MM.1S (cell line): ENCODE data around the gene DENND4A.

Experiments
- DNase-seq: peaks from one replicate; pipeline ENCODE4 v3.0.0-alpha.2; 2015
- H2AFZ ChIP-seq: fragments of 300-600 bp; sonication (generic); 2 replicates; pipeline ENCODE4 v1.6.0; 2016; ENCODE audit warnings: antibody characterized with exemption, low read length
- H3F3A ChIP-seq: fragments of 300-600 bp; sonication (generic); 2 replicates; pipeline ENCODE4 v1.6.1; 2016; ENCODE audit warnings: mild to moderate bottlenecking, antibody characterized with exemption, low read length, moderate library complexity, mixed read lengths; ENCODE audit not compliant: insufficient read depth
- H3K27ac ChIP-seq: fragments of 300-600 bp; sonication (generic); 2 replicates; pipeline ENCODE4 v1.5.1; 2016; ENCODE audit warnings: mild to moderate bottlenecking, low read length
- H3K27me3 ChIP-seq: fragments of 300-600 bp; sonication (generic); replicated peaks from 2 replicates; pipeline ENCODE4 v1.6.0; 2016; ENCODE audit warnings: low read length; ENCODE audit not compliant: insufficient read depth
- H3K36me3 ChIP-seq: fragments of 300-600 bp; sonication (generic); replicated peaks from 2 replicates; pipeline ENCODE4 v1.6.1; 2016; ENCODE audit warnings: mild to moderate bottlenecking, low read length, mixed read lengths; ENCODE audit not compliant: insufficient read depth
- H3K4me1 ChIP-seq: fragments of 300-600 bp; sonication (generic); 2 replicates; pipeline ENCODE4 v1.6.1; 2016; ENCODE audit warnings: low read length, mixed read lengths
- H3K4me2 ChIP-seq: fragments of 300-600 bp; sonication (generic); 2 replicates; pipeline ENCODE4 v1.6.0; 2016; ENCODE audit warnings: low read depth, low read length
- H3K4me3 ChIP-seq: fragments of 300-600 bp; sonication (generic); 2 replicates; pipeline ENCODE4 v1.5.1; 2016; ENCODE audit warnings: low read length, mixed read lengths
- H3K79me2 ChIP-seq: fragments of 300-600 bp; sonication (generic); 2 replicates; pipeline ENCODE4 v1.6.1; 2016; ENCODE audit warnings: mixed run types, low read length, mixed read lengths
- H3K9ac ChIP-seq: fragments of 300-600 bp; sonication (generic); 2 replicates; pipeline ENCODE4 v1.6.1; 2016; ENCODE audit warnings: low read length, mixed read lengths
- H3K9me2 ChIP-seq: fragments of 300-600 bp; sonication (generic); replicated peaks from 2 replicates; pipeline ENCODE4 v1.6.1; 2016; ENCODE audit warnings: mild to moderate bottlenecking, low read length, mixed read lengths; ENCODE audit not compliant: insufficient read depth
- H3K9me3 ChIP-seq: fragments of 300-600 bp; sonication (generic); replicated peaks from 2 replicates; pipeline ENCODE4 v1.6.1; 2016; ENCODE audit warnings: mild to moderate bottlenecking, low read length, mixed read lengths; ENCODE audit not compliant: insufficient read depth
- H4K20me1 ChIP-seq: fragments of 300-600 bp; sonication (generic); 2 replicates; pipeline ENCODE4 v1.6.1; 2016; ENCODE audit warnings: mild to moderate bottlenecking, low read length, moderate library complexity, mixed read lengths; ENCODE audit not compliant: insufficient read depth
- EZH2 ChIP-seq: fragments of 300-600 bp; sonication (generic); optimal IDR thresholded peaks from 2 replicates; pipeline ENCODE3; 2017; ENCODE audit warnings: low read depth, mild to moderate bottlenecking, antibody characterized with exemption, low read length, mixed read lengths
- EZH2phosphoT487 ChIP-seq: fragments of 300-600 bp; sonication (generic); IDR thresholded peaks from 2 replicates; pipeline ENCODE4 v1.6.1; 2018; ENCODE audit warnings: antibody characterized with exemption, low read length
- TF ChIP-seq, protein P1 (sequence below): fragments of 300-600 bp; sonication (generic); IDR thresholded peaks from 2 replicates; pipeline ENCODE4 v1.5.1; 2016; ENCODE audit warnings: antibody characterized with exemption, low read length, mixed read lengths

The DENND4A gene

DNA sequence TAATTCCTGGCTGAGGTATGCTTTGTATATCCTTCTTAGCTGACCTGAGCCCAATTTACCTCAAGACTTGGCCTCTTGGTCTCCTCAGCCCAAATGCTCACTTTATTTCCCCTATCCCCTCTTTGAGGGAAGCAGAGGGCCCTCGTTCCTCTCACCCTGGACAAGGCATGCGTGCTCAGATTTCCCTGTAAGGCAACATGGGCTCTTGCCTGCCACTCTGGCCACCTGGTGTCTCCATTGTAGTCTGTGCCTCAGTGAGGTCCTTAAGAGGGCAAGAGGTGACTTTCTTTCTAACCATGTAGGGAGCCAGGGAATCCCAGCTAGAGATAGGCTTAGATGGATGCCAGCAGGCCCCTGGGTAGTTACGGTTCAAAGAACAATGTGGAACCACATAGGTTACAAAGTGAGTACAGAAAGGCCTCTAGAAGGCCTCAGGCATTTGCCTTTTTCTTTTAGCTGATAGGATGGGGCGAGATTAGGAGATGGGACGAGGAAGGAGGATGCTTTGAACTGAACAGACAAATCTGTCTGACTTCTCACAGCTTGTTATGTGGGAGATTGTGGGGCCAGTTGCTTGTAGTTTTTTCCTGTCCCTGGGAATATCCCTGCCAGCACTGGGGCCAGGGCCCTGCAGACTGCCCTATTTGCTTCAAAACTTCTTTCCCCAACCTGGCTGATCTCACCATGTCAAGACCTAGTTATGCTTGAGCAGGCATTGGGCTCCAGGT lies 180.0 kb downstream of the DENND4A start:
- Histone ChIP-seq H3K9me3 (no peaks in the 10 kb centered on the region), H3K9ac (peak overlapping the region; percentile 81; the same call in 1 of the 2 replicates), H3K4me3 (peak overlapping the region; percentile 79), H3K27me3 (no peaks in the 10 kb centered on the region), H4K20me1 (no peaks in the 10 kb centered on the region), H3K36me3 (no peaks in the 10 kb centered on the region), H3F3A (no peaks in the 10 kb centered on the region), H3K4me1 (0 out of 2 replicates have a peak, but pooled peaks cover 2% of the 10 kb centered on the region), H3K27ac (no peak overlapping the region), H3K9me2 (no peaks in the 10 kb centered on the region), H2AFZ (peak overlapping the region; percentile 96), H3K79me2 (peaks cover 34% of the 10 kb centered on the region), H3K4me2 (peak overlapping the region; percentile 63; the same call in 1 of the 2 replicates)
- TF ChIP-seq EZH2 (no peak), EZH2phosphoT487 (no peak)
- TF ChIP-seq, protein P1, sequence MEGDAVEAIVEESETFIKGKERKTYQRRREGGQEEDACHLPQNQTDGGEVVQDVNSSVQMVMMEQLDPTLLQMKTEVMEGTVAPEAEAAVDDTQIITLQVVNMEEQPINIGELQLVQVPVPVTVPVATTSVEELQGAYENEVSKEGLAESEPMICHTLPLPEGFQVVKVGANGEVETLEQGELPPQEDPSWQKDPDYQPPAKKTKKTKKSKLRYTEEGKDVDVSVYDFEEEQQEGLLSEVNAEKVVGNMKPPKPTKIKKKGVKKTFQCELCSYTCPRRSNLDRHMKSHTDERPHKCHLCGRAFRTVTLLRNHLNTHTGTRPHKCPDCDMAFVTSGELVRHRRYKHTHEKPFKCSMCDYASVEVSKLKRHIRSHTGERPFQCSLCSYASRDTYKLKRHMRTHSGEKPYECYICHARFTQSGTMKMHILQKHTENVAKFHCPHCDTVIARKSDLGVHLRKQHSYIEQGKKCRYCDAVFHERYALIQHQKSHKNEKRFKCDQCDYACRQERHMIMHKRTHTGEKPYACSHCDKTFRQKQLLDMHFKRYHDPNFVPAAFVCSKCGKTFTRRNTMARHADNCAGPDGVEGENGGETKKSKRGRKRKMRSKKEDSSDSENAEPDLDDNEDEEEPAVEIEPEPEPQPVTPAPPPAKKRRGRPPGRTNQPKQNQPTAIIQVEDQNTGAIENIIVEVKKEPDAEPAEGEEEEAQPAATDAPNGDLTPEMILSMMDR, result no peak
- DNase-seq, result no peak

DNA sequence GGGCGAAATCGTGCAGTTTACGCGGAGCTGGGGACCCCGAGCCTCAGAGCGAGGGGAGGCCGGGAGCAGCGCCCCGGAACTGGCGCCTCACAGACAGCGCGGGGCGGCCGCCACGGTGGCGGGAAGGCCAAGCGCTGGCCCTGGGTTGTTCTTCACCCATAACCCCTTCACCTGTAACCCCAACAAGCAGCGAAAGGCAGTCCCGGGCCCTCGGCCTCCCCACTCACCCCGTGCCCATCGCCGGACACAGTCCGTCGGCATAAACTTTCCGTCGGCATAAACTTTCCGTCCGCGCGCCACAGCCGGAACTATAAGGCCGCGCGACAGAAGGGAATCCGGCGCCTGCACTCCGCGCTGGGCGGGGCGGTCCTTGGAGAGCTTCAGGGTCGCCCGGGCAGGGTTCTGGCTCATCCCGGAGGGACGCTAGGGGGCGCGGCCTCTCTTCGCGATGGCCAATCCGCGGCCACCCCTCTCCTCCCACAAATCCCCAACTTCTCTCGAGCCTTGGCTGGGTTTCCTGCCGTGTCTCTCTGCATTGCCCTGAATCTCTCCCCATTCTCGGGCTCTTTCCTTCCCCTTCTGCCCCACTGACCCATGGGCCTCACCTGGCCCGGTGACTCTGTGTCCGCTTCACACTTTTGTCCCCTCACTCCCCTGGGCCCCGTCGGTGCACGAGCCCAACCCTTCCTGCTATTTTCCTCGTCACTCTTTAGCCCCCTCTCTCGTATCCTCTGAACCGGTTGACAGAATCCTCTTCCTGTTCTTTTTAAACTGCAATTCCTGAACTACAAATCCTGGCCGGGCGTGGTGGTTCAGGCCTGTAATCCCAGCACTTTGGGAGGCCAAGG lies 181.0 kb downstream of the DENND4A start, which contains the start of gene INTS14:
Gene INTS14, minus strand, starts transcription at position 261 of the 848 bp plus-strand sequence. CDS start 3,751 bp downstream, outside the sequence.
- no peaks in the 10 kb centered on the region for H3K9me3 ChIP-seq
- TF ChIP-seq EZH2 (no peak), EZH2phosphoT487 (no peak)
- TF ChIP-seq, protein P1, result peak; percentile 63
- H4K20me1 ChIP-seq, result no peaks in the 10 kb centered on the region
- no peaks in the 10 kb centered on the region for H3F3A ChIP-seq
- no peaks in the 10 kb centered on the region for H3K27me3 ChIP-seq
- peaks cover 42% of the 10 kb centered on the region for H3K79me2 ChIP-seq
- peak; percentile 95 for DNase-seq
- peak within 1 kb of the TSS; percentile 79 for H3K4me3 ChIP-seq
- H2AFZ ChIP-seq, result peak within 1 kb of the TSS; percentile 96
- 0 out of 2 replicates have a peak, but pooled peaks cover 2% of the 10 kb centered on the region for H3K4me1 ChIP-seq
- peak within 1 kb of the TSS; percentile 57; the same call in 1 of the 2 replicates for H3K27ac ChIP-seq
- H3K9ac ChIP-seq, result peak within 1 kb of the TSS; percentile 81
- no peaks in the 10 kb centered on the region for H3K9me2 ChIP-seq
- H3K4me2 ChIP-seq, result peak within 1 kb of the TSS; percentile 63
- H3K36me3 ChIP-seq, result no peaks in the 10 kb centered on the region
